ENCODE measurements around the gene PTPRD.

GRCh38 chr9:8725635-8726034 is 1887.2 kb downstream of the PTPRD start:
- no peak for TF ChIP-seq YY1 (IDR thresholded peaks at IDR 0.05; ENCODE audit: insufficient read depth, insufficient read length)
- TF ChIP-seq SUZ12 (IDR thresholded peaks at IDR 0.05; ENCODE audit: extremely low read depth, insufficient read depth, insufficient read length), result no peak
- TF ChIP-seq ZNF274 (IDR thresholded peaks at IDR 0.05; ENCODE audit: low read depth, low read length), result no peak
